HPDE6-E6E7 (cell line): ENCODE data around the gene FBRSL1.

ENCODE experiments used
- DNase-seq: peaks from one replicate; pipeline ENCODE4 v3.0.0; 2011; ENCODE audit warnings: missing footprints; ENCODE audit errors: extremely low spot score

Gene FBRSL1

GRCh38 chr12:132496710-132497109 is 6.8 kb downstream of the FBRSL1 start:
- DNase-seq: no peak

- DNase-seq: no peak
These were observed 7.8 kb downstream of the FBRSL1 start for GRCh38 chr12:132497514-132498405.

GRCh38 chr12:132498931-132499330 is 9.0 kb downstream of the FBRSL1 start:
- no peak for DNase-seq

- no peak for DNase-seq
These were observed 10.3 kb downstream of the FBRSL1 start for GRCh38 chr12:132500142-132500855.

- no peak for DNase-seq
These were observed 10.9 kb downstream of the FBRSL1 start for GRCh38 chr12:132500856-132501180.

GRCh38 chr12:132501204-132501940 is 11.4 kb downstream of the FBRSL1 start:
- DNase-seq: no peak

GRCh38 chr12:132502149-132502881 is 12.4 kb downstream of the FBRSL1 start:
- DNase-seq: no peak

GRCh38 chr12:132502882-132503193 is 12.9 kb downstream of the FBRSL1 start:
- no peak for DNase-seq

- DNase-seq: no peak
These were observed 13.8 kb downstream of the FBRSL1 start for GRCh38 chr12:132503618-132504204.

GRCh38 chr12:132505105-132505851 is 15.3 kb downstream of the FBRSL1 start:
- no peak for DNase-seq

GRCh38 chr12:132505852-132506219 is 15.9 kb downstream of the FBRSL1 start:
- no peak for DNase-seq

GRCh38 chr12:132506328-132507160 is 16.6 kb downstream of the FBRSL1 start:
- DNase-seq: no peak

GRCh38 chr12:132507161-132507538 is 17.2 kb downstream of the FBRSL1 start:
- DNase-seq: no peak

- no peak for DNase-seq
These were observed 17.9 kb downstream of the FBRSL1 start for GRCh38 chr12:132507656-132508490.

GRCh38 chr12:132508491-132508740 is 18.5 kb downstream of the FBRSL1 start:
- DNase-seq: no peak

- DNase-seq: no peak
These were observed 19.1 kb downstream of the FBRSL1 start for GRCh38 chr12:132508860-132509732.

GRCh38 chr12:132510111-132510724 is 20.3 kb downstream of the FBRSL1 start:
- no peak for DNase-seq
